SKM-1 treated with dmso at 0.1 percent for 144 hours (cell line): ENCODE data around the gene RIBC2.
"Not testable (repeated sequence)": the region's sequence is repeated elsewhere in the genome, so short reads cannot be mapped to it uniquely, and the experiment has no call there.

Experiments
- DNase-seq: peaks from one replicate; lab custom pipeline; 2025; ENCODE audit not compliant: unreplicated experiment; lab: John Stamatoyannopoulos, UW

The RIBC2 gene, protein sequence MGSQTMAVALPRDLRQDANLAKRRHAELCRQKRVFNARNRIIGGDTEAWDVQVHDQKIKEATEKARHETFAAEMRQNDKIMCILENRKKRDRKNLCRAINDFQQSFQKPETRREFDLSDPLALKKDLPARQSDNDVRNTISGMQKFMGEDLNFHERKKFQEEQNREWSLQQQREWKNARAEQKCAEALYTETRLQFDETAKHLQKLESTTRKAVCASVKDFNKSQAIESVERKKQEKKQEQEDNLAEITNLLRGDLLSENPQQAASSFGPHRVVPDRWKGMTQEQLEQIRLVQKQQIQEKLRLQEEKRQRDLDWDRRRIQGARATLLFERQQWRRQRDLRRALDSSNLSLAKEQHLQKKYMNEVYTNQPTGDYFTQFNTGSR

DNA sequence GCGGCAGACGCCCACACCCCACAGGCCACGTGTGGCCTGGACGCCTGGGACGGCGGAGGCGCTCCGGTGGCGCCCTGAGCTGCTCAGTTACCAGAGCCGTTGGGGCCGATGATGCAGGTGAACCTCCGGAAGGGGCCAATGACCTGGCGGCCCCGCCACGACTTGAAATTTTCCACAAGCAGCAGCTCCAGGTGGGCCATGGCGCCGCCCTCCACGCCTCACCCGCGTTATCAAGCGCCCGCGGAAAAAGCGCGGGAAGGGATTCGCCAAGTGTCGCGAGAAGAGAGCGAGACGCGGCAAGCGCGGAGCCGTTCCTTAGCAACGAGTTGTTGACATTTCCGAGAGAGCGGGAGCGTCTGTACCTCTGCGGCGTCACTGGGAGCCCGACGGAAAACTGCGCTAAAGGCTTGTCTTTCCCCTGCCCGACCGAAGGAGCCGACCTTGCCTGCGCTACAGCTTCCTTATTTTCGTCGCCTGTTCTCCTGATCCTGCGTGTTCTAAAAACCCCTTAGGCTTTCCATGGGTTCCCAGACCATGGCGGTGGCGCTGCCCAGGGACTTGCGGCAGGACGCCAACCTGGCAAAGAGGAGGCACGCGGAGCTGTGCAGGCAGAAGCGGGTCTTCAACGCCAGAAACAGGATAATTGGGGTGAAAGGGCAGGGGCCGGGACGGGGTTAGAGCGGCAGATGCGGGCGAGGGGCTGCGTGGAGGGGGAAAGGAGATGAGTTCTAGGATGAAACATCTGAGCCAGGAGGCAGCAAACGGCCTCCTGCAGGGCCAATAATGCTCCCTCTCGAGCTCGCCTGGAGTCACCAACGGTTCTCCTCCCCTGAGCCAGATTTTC is at the start of gene RIBC2, which contains the start of gene SMC1B:
Gene RIBC2, plus strand, starts transcription at position 326 of the 844 bp plus-strand sequence. Its CDS starts 194 bp downstream, at position 520.
Gene SMC1B, minus strand, starts transcription at position 232 of the 844 bp plus-strand sequence. Its CDS starts 32 bp downstream, at position 200.
- DNase-seq: peak; percentile 89

DNA sequence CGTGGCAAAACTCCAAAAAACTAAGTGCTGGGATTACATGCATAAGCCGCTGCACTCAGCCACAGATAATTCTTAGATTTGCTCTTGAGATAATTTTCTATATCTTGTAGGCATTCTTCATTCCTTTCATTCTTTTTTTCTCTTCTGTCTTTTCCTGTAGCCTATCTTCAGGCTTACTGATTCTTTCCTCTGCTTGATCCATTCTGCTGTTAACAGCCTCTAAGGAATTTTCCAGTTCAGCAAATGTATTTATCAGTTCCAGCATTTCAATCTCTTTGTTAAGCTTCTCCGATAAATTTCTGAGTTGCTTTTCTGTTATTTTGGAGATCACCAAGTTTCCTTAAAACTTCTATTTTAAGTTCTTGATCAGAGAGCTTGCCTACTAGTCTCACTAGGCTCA is 46.8 kb upstream of the RIBC2 start:
- DNase-seq: no peak

DNA sequence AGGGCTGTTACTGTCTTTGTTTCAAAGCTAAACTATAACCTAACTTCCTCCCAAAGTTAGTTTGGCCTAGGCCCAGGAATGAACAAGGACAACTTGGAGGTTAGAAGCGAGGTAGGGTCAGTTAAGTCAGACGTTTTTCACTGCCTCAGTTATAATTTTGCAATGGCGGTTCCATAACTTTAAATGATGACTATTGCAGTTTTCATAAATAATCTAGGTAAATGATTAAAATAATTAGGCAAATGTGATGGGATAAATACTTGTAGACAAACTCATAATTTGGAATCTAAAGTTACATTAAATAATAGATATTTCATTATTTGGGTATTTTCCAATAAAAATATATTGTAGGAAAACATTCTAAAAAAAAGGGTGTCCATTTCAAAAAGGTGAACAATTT is 39.9 kb upstream of the RIBC2 start:
- DNase-seq: not testable (repeated sequence)

DNA sequence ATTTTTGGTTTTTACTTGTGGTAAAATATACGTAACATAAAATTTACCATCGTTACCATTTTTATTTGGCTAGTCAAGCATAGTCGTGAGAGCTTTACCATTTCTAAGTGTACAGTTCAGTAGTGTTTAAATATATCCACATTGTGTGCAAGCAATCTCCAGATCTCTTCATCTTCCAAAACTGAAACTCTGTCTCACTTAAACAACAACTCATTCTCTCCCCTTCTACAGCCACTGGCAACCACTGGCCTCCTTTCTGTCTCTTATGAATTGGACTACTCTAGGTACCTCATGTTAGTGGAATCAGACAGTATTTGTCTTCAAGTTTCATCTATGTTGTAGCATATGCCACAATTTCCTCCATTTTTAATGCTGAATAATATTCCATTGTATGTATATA is 37.5 kb upstream of the RIBC2 start:
- no peak for DNase-seq

DNA sequence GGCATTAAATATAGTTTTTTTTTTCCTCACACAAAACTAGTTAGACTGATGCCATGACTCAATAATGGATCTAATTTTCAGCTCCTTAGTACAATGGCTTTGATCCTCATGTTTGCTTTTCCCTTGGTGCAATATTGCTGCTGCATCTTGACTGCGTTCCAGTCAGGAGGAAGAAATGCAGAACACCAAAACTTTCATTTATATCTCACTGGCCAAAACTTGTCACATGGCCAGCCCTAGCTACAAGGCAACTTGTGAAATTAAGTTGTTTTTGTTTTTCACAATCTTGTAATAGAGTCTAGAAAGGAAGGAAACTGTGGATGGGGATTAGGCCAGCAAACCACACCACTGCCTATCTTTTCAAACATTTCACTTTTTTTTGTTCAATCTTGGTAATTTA is 36.8 kb upstream of the RIBC2 start:
- no peak for DNase-seq

DNA sequence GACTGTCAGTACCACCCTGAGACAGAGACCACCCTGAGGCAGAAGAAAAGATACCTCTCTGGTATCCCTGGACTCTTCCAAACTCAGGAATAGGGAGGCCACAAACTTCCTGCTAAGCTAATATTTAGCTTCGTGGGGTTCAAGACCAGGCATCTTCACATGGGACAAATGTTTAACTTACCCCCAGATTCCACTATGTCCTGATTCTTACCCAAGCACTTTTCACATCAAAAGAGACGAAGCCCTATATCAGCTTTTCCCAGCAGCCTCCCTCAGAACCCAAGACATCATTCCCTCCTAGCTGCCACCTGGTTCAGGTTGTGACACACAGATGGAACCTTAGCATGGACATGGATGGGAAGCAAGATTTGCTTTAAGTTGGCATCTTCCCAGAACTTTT is 32.1 kb upstream of the RIBC2 start:
- no peak for DNase-seq

DNA sequence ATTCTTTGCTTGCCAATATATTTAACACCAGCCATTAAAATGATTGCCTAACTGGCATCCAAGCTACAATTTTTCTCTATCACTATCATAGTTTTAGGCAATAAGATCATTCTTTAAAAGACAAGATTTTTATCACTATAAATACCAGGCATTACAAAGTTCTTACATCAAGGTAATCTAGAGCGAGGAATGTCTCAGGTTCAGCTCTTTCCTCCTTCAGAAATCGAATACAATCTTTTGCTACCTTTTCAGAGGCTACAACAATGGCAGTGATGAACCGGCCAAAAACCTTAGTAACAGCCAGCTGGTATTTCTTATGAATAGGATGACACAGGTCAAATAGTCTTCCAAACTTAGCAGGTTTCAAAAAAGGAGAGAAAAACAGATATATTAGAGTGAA is 23.9 kb upstream of the RIBC2 start:
- no peak for DNase-seq

DNA sequence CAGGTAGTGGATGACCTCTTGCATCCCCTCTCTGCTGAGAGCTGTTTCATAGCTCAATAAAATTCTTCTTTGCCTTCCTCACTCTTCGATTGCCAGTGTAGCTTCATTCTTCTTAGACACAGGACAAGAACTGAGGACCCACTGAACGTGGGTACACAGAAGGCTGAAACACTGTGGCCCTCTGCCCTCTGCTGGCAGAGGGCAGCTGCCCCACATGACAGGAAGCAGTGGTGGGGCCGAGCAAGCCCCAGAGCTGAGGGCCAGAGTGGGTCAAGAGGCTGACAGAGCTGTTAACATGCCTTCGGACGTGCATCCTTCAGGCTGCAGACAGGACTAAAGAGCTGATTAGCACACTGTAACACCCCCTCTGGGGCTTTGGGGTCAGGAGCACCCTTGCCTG is 15.7 kb upstream of the RIBC2 start:
- DNase-seq: no peak

DNA sequence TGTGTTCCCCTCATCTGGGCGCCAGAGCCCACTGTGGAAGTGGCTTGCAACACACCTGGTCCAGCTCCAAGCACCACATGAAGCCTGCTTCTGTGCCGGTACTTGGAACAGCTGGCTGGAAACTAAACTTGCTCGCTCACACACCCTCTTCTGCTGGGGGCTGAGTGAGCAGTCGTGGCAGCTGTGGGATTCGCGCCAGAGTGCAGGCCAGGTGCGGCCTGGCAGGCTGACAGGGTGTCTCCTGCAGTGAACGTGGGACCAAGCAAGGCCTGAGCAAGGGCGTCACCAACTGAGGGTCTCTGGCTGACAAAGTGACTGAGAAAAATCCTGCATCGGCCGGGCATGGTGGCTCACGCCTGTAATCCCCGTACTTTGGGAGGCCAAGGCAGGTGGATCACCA is 15.3 kb upstream of the RIBC2 start:
- DNase-seq: no peak

DNA sequence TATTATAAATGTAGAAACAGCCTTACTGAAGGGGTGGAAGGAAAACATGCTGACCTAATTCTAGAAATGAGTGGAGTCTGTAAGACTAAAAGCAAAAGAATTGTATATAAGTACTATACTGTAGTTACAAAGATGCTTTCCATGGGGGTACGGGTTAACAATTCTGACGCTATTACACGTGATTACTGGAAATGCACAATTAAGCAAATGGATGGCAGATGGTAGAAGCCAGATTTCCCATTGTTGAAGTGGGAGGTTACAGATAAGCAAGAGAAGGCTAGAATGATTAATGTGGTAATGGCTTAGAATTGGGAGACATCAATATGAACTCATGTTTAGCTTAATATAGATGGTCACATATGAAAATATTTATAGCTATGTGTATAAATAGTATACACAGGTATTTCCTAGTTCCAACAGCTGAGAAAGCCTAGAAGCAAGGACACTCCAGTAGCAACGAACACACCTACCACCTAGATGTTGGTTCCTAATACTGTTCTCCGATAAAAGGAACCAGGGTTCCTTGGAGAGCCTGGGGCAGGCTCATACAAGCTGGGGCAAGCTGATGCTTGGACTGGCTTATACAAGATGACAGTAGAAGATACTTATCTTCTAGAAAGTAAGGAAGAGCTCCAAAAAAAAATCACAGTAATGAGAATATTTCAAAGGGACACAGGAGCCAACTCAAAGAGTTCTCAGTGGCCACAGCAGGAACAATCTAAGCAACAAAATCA is 13.6 kb upstream of the RIBC2 start:
- DNase-seq: no peak

DNA sequence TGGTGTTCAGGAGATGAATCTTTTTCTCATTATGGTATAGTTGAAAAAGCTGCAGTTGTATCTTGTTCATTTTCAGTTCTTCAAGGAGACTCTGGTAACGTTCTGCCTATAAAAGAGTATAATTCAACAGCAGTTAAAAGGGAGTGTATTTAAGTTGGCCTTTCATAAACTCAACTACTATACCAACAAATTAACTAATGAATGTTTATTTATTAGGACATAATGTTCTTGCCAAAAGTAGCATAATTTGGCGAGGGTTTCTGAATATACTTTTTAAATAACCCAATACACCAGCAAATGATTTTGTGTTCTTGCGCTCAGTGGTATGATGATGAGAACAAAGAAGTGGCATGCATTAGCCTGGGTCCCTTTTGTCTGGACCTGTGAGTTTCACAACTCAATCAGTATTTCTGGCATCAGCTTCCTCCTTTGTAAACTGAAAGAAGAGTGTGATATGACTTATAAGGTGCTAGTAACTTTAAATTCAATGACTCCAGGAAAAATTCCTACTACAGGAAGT is 11.0 kb upstream of the RIBC2 start:
- peak; percentile 38 for DNase-seq

DNA sequence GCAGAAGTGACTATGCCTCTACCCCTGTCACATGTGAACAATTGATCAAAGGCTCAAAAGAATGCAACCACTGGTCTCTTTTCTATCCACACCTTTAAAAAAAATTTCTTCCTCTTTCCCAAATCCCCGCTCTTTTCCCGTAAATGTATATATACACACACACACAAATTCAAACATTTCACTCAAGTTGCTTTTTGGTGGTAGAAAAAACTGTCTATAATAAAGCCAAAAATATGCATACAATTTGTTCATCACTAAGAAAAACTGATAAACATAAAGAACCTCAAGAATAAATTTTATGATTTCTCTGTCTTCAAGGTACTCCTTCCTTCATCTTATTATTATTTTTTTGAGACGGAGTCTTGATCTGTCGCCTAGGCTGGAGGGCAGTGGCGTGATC is 5.7 kb upstream of the RIBC2 start:
- no peak for DNase-seq

DNA sequence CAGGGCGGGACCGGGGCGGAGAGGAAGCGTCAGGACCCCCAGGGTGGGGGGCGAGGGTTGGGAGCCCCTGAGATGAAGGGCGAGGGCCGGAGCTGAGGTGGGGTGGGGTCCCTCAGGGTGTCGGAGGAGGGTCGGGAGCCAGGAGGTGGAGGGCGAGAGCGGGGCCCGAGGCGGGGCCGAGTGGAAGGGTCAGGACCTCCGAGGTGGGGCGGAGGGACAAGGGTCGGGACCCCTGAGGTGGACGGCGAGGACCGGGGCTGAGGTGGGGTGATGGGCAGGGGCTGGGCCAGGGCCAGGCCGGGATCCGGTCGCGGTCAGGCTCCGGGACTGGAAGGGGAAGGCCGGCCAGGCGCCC is 503 bp upstream of the RIBC2 start:
- DNase-seq: no peak

DNA sequence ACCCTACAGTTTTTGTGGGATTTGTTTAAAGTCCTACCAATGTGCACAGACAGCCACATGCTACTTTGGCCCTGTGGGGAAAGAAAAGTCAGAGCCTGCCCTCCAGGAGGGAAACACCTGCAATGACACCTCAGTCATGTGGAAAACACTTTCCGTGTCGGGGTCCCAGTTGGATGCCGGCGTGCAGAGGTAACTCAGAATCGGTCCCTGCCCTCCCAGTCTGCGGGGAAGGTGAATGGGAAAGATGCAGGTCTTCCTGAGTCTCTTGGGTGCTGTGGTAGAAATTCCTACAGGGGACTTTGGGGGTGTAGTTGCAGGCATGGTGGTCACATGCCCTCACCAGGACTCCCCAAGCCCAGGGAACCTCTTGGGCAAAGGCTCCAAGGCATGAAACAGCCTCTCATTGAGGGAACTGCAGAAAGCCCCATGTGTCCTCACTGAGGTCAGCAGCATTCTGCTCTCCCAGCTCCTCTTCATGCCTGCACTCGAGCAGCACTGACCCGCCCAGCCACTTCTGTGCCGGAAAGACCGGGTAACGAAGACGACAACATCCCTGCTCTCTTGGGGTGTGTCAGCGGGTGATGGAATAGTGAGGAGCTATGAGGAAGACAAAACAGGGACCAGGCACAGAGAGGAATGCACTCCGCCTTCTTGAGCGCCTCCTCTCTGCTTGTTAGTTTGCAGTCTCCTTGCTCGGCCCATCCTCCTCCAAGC is 4.7 kb downstream of the RIBC2 start:
- no peak for DNase-seq

DNA sequence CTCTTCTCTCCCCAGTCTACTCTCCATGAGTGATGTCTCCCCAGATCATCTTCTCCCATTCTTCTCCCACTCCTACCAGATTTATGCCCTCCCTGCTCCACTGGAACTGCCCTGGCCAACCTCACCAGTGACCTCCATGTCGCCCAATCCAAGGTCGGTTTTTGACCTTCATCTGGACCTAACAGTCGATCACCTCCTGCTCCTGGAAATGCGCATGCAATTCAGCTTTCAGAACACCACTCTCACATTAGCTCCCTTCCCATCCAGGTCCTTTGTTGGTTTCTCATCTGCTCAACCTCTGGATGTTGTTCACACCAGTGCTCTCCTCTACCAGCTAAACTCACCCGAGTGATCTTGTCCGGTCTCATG is 5.3 kb downstream of the RIBC2 start:
- no peak for DNase-seq

DNA sequence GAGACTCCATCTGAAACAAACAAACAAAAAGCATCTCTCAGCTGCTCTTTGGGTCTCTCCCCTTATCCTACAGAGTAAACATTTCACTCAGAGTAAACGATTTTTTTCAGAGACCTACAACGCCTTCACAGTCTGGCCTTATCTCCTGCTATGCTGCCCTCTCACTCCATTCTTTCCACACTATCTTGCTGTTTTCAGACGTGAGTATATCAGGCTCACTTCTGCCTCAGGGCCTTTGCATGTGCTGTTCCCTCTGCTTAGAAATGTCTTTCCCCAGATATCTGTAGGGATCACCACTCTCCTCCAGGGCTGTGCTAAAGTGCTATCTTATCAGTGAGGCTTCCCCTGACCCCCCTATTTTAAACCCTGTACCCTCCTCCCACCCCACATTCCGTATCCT is 6.5 kb downstream of the RIBC2 start:
- DNase-seq: no peak

DNA sequence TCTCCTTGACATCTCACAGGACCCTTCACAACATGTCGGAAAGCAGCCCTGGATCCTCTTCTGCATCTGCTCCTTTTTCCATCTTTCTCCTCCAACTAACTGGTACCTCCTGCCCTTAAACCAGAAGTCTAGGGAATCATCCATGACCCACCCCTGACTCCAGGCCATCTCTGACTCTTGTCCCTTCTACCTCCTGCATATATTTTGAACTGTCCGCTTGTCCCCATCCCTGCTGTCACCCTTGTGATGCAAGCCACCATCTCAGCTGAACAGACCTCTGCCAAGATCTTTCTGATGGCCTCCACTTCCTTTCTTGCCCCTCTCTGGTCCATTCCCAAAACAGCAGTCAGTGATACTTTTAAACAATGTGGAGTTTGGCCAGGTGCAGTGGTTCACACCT is 7.0 kb downstream of the RIBC2 start:
- no peak for DNase-seq

DNA sequence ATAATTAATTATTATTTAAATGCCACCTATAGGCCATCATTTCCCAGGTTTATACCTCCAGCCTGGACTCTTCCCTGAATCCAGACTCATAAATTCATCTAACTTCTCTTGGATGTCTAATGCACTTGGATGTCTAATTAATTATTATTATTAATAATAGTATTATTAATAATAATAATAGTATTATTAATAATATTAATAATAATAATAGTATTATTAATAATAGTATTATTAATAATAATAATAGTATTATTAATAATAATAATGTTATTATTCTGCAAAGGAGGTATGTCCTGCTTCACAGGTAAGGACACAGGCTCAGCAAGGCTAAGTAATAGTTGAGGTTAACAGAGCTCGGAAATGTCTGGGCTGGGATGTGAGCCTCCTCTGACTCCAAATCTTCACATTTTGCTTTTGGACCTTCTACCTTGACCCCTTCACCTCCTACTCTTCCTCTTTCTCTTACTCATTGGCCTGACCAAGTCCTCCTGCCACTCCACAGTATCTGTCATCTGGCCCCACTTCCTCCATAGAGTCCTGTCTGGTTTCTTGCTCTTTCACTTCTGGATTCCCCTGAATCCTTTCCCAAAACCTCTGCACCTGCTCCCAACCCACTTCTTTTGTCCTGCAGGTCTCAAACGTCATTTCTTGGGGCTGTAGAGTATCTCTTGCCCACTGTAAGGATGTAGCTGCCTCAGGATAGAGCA is 8.0 kb downstream of the RIBC2 start:
- peak; percentile 80 for DNase-seq

DNA sequence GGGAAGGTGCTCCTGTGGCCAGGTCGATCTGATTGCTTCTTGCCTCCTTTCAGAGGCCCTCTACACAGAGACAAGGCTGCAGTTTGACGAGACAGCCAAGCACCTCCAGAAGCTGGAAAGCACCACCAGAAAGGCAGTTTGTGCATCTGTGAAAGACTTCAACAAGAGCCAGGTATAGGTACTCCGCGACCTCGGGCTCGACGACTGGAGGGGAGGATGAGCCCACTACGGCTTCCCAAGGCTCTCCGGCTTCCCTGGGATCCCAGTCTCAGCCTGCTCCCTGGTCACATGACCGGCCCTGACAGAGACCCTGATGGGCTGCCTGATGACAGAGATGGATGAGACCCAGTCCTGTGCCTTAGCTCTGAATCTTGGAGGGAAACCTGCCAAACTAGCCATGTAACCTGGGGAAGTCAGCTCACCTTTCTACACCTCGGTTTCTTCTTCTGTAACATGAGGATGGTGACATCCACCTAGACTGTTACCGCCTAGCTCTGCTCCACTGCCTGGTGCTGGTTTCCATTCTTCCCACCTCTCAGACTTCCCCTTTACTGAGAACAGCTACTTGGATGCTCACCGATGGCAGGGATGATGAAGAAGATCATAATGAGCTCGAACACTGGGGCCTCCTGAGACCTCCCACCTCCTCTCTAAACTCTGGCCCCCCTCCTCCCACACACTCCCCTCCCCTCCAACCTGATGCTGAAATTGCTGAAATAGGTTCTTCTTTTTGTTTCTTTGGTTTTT is 8.9 kb downstream of the RIBC2 start:
- no peak for DNase-seq
